Posterior vena cava (tissue), 2 donors: ENCODE measurements around the gene MT1B. TPM values are rescaled to one million over a fixed set of nuclear protein-coding genes. Genes with fewer than 3 reads are reported as not detected.

ENCODE experiments used
- DNase-seq: peaks from one replicate; pipeline ENCODE4 v3.0.0-alpha.2; 2020; ENCODE audit warnings: low spot score
- intact Hi-C, 2 donors: fragments of 100-400 bp; cut with DNase I; formaldehyde crosslinking; loops; one replicate each; pipeline versions ENCODE4 v1.14.1 to v1.14.2; 2022 to 2023
- long read RNA-seq, 2 donors: library from polyadenylated mRNA; unstranded; transcript quantifications; one replicate each; pipeline ENCODE4 v2.0.0, GENCODE V29; 2020 to 2021
- total RNA-seq, 2 donors: library from RNA; stranded (reverse); fragmentation: NEBNext Ultra II Directional; extraction: Animal tissue kit (Norgen Biotek cat#: 25700); gene quantifications; one replicate each; pipeline ENCODE4 v1.2.1, GENCODE V29; 2021
- donor health status: DM: yes; HTN: yes; CAD: no.
- donor health status: DM: yes; HTN: yes; CAD: no.

The MT1B gene
- total RNA-seq = not detected
- long read RNA-seq, donor 1 = 0 reads
- long read RNA-seq, donor 2 = 0 reads

DNA sequence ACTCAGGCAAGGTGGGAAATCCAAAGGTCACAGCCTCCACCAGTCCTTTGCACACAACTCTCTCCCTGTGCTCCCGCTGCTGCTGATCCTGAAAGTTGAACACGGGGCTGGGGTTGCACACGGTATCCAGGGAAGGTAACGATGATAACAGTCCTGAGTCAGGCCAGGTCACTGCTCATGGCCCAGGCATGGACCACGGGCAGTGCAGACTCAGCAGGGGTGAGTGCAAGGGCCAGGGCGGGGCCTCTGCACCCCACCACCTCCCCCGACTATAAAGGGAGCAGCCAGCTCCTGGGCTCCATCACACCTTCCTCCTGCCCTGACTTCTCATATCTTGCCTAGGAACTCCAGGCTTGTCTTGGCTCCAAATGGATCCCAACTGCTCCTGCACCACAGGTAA lies at the start of gene MT1B:
TSS of gene MT1B (plus strand) at position 301 of the 400 bp plus-strand sequence. CDS start at position 369, 68 bp downstream.
- DNase-seq = no peak
- intact Hi-C loops = no loop called here

- intact Hi-C loops = no loop called here
- DNase-seq = no peak
These were observed 48.1 kb upstream of the MT1B start for GRCh38 chr16:56603589-56603988.

GRCh38 chr16:56604966-56605365 lies 46.7 kb upstream of the MT1B start:
- peak; percentile 73 for DNase-seq
- intact Hi-C loops = no loop called here

- no peak for DNase-seq
- intact Hi-C loops = no loop called here
These were observed 46.2 kb upstream of the MT1B start for GRCh38 chr16:56605475-56605874.

GRCh38 chr16:56606071-56606475 lies 45.6 kb upstream of the MT1B start:
- intact Hi-C loops = no loop called here
- peak; percentile 90 for DNase-seq

DNA sequence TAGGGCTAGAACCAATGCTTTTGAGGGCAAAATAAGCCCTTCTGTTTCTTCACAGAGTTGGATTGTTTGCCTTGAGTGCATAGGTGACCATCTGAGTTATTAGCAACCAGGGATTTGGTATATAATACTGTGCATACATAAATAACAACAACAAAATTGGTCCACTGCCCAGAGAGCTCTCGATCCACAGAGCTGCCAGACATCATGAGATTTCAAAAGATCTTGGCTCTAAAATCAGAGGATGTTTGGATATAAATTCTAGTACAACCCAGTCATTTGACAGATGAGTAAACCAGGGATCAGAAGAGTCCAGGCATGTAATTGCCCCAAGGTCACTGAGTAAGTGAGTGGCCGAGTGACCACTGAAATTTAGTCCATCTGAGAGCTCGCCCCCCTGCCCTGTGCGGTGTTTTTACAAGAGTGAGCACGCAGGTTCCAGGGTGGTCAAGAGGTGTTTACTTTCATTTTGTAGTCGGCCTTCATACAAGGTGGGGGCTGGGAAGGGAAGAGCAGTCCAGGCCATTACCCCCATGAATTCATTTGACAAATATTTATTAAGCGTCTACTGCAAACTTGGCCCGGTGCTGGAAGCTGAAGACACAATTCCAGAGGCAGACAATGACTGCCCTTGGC lies 45.1 kb upstream of the MT1B start:
- no peak for DNase-seq
- intact Hi-C loops = no loop called here

DNA sequence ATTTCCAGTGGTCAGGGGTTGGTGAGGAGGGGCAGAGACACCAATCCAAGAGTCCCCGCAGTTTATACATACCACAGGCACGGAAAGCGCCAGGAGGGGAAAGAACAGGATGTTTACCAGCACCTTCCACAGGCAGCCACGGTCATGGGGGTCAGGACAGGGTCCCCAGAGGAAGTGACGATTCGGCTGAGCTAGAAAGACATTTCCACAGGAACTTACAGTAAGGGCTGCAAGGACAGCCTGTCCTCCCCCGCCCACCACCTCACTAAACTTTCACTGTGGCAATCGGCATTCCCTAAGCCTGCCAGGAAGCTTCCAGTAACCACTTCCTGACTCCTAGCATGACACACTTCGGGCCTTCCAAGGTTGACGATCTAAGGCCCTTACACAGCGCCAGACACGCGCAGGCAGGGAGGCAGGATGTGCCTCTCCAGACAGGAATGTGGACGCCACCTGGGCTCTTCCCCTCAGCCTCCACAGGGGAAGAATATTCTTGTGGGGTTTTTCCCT lies 44.5 kb upstream of the MT1B start:
- intact Hi-C loops = no loop called here
- peak; percentile 96 for DNase-seq

GRCh38 chr16:56607675-56608042 lies 44.0 kb upstream of the MT1B start:
- no peak for DNase-seq
- intact Hi-C loops = no loop called here

GRCh38 chr16:56608043-56608875 lies 43.4 kb upstream of the MT1B start, which contains the start of gene MT2A:
MT2A (plus strand) TSS chr16:56608584; CDS start chr16:56608656, 72 bp downstream.
- peak; percentile 99 for DNase-seq
- intact Hi-C loops = no loop called here

- peak; percentile 82 for DNase-seq
- intact Hi-C loops = no loop called here
These were observed 42.7 kb upstream of the MT1B start for GRCh38 chr16:56608876-56609462.

GRCh38 chr16:56609463-56609921 lies 42.2 kb upstream of the MT1B start:
- DNase-seq = peak; percentile 89
- intact Hi-C loops = no loop called here

DNA sequence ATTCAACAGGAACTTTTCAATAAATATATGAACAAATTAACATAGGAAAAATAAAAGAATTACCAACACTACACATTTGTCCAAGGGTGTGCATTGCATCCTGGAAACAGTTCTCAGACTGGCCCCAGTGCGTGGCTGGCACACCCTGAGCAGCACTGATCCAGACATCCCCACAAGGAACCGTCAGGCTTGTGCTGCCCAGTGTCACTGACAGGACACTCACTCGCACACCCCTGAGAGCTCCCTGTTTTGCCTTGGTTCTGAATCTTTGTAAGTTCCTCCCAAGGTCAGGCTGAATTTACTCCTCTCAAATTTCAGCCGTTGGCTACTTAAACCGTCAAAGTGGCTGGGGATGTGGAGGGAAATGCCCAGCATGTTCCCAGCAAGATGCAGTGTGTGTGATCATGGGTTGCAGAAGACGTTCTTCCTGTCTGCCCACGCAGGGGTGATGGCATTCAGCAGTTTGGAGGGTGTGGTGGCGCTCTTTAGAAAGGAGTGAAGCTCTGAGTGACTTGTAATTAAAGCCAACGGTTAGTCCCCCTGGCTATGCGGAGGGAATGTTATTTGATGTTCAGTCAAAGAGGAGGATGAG lies 41.6 kb upstream of the MT1B start:
- intact Hi-C loops = no loop called here
- peak; percentile 90 for DNase-seq

GRCh38 chr16:56610609-56611111 lies 41.0 kb upstream of the MT1B start:
- DNase-seq = no peak
- intact Hi-C loops = no loop called here

DNA sequence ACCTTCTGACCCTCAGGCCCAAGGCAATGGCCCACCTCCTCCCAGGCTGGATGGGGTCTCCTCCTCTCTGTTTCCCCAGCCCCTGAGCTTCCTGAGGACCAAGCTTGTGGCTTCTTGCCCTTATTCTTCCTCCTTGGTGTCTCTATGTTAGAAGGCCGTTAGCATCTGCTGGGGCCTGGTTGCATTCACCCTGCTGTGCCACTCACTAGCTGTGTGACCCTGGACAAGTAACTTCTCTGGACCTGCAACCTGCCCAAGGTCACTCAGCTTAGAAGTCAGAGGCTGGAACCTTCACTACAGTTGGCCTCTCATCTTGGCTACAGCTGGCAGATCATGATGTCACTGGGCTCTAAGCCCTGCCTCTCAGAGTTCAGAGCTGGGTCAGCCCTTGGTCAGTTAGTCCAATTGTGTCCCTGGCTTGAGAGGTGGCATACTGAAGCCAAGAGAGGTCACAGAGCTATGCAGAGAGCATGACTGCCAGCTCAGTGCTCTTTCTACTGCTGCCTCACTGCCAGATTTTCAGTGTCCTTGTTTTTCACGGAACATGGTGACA lies 40.3 kb upstream of the MT1B start:
- intact Hi-C loops = no loop called here
- DNase-seq = peak; percentile 89

GRCh38 chr16:56613706-56614105 lies 38.0 kb upstream of the MT1B start:
- no peak for DNase-seq
- intact Hi-C loops = no loop called here

DNA sequence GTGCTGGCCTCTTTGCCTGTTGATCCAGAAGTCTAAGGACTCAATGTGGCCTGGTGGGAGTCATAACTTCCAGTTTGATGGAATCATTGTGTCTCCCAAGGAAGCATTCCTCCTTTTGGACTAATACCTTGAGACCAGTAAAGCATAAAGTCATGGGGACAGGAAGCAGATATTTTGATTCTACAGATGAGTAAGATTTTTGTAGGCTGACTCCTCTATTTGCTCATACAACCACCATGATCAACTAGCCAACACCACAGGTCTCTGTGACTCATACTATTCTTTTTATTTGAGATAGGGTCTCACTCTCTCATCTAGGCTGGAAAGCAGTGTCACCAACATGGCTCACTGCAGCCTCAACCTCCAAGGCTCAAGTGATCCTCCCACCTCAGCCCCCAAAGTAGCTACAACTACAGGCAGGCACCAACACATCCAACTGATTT lies 37.1 kb upstream of the MT1B start:
- no peak for DNase-seq
- intact Hi-C loops = no loop called here

DNA sequence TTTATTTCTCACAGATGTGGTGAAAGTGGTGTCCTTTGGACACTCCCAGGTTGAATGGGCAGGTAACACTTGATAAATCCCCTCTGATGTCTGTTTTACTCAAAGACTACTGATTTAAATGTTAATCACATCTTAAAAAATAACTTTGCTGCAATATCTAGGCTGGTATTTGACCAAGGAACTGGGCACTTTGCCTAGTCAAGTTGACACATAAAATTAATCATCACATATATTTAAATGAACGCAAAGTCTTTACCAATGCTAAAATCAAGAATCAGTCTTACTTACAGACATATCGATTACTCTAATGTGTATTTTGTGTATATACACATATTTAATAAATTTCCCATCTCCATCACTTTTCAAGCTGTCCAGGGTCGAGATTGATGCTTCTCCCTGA lies 36.3 kb upstream of the MT1B start:
- intact Hi-C loops = no loop called here
- DNase-seq = no peak

DNA sequence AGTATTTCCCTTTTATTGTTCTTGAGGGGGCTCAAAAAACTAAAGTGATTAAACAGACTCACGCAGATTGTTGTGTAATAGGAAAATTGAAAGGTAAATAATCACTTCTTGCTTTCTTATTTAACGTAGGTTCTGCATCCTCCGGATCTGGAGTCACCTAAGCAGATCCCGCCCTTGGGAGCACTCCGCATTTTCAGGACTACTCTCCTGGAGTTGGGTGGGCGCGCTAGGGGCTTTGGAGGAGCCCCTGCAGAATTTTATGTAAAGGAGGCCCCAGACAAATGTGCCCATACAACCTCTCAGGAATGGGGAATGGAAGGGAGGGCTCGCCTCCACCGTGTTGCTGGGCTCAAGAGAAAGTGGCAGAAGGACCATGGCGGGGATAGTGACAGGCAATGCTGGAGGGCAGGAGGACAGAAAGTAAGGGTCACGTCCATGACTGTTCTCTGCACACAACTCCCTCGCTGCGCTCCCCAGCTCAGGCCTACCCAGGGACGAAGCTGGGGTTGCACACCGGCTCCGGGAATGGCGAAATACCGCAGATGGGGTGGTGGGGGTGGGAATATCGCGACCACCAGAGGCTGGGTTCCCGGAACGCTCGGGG lies 35.0 kb upstream of the MT1B start:
- no peak for DNase-seq

More for the DNA sequence above, 35.0 kb upstream of the MT1B start:
- intact Hi-C loops = no loop called here
